IMR-90 (cell line): ENCODE measurements around the gene MARCO. TPM values are rescaled to one million over a fixed set of nuclear protein-coding genes. Genes with fewer than 3 reads are reported as not detected.

Experiments
- ATAC-seq: fragments of 200-7000 bp; cut with Tn5 transposase; 2 replicates; pipeline ENCODE4 v1.9.1; 2020; ENCODE audit warnings: low read depth, mild to moderate bottlenecking, moderate library complexity
- BruUV-seq: library from RNA; stranded (reverse); fragments of 400-500 nt; replicated peaks from 2 replicates; lab custom pipeline; 2021; lab: Mats Ljungman, UMichigan
- CTCF ChIA-PET: fragments of 300-600 bp; formaldehyde crosslinking; extraction: SDS; loops from one replicate; lab custom pipeline; 2021; ENCODE audit warnings: antibody characterized with exemption; lab: Yijun Ruan, JAX
- POLR2A ChIA-PET: fragments of 300-600 bp; sonication (Branson Sonifier 250); formaldehyde crosslinking; loops from one replicate; lab custom pipeline; 2022; ENCODE audit warnings: antibody characterized with exemption; ENCODE audit not compliant: unreplicated experiment; lab: Charles Lee
- DNase-seq: peaks from one replicate; pipeline ENCODE4 v3.0.0; 2013
- H2AFZ ChIP-seq: replicated peaks from 2 replicates; pipeline ENCODE3; 2013; ENCODE audit warnings: low read length, mild to moderate bottlenecking; ENCODE audit not compliant: poor library complexity
- H2AK5ac ChIP-seq: 2 replicates; pipeline ENCODE4 v1.6.1; 2013; ENCODE audit warnings: low read depth, low read length, inconsistent platforms
- H2AK9ac ChIP-seq: replicated peaks from 2 replicates; pipeline ENCODE3; 2013; ENCODE audit warnings: mild to moderate bottlenecking, low read depth, low read length, moderate library complexity; ENCODE audit not compliant: poor library complexity
- H2BK120ac ChIP-seq: 2 replicates; pipeline ENCODE4 v1.6.1; 2013; ENCODE audit warnings: low read depth, low read length, inconsistent platforms
- H2BK15ac ChIP-seq: 3 replicates; pipeline ENCODE4 v1.6.1; 2013; ENCODE audit warnings: low read depth, low read length, inconsistent platforms
- H2BK20ac ChIP-seq: 2 replicates; pipeline ENCODE4 v1.6.1; 2013; ENCODE audit warnings: low read depth, mild to moderate bottlenecking, inconsistent platforms, low read length, moderate library complexity
- H2BK5ac ChIP-seq: 2 replicates; pipeline ENCODE4 v1.6.1; 2013; ENCODE audit warnings: mild to moderate bottlenecking, low read depth, low read length, inconsistent platforms; ENCODE audit not compliant: poor library complexity, severe bottlenecking
- H3K14ac ChIP-seq: replicated peaks from 2 replicates; pipeline ENCODE4 v1.6.1; 2013; ENCODE audit warnings: low read depth, low read length, inconsistent platforms
- H3K18ac ChIP-seq: 2 replicates; pipeline ENCODE4 v1.6.1; 2013; ENCODE audit warnings: low read depth, low read length, control low read depth
- H3K23ac ChIP-seq: 2 replicates; pipeline ENCODE4 v1.6.1; 2013; ENCODE audit warnings: low read depth, low read length, inconsistent platforms
- H3K27ac ChIP-seq: 2 replicates; pipeline ENCODE4 v1.5.1; 2013; ENCODE audit warnings: mild to moderate bottlenecking, control low read depth, low read length; ENCODE audit not compliant: insufficient read depth
- H3K27me3 ChIP-seq: 2 replicates; pipeline ENCODE4 v1.6.1; 2013; ENCODE audit warnings: low read length; ENCODE audit not compliant: control insufficient read depth, insufficient read depth
- H3K36me3 ChIP-seq: 2 replicates; pipeline ENCODE4 v1.6.1; 2013; ENCODE audit warnings: low read length, mixed read lengths; ENCODE audit not compliant: control insufficient read depth, insufficient read depth
- H3K4ac ChIP-seq: 2 replicates; pipeline ENCODE4 v1.6.1; 2013; ENCODE audit warnings: low read depth, low read length, inconsistent platforms
- H3K4me1 ChIP-seq: 2 replicates; pipeline ENCODE4 v1.6.1; 2013; ENCODE audit warnings: low read length, mixed read lengths; ENCODE audit not compliant: control insufficient read depth, insufficient read depth
- H3K4me2 ChIP-seq: 2 replicates; pipeline ENCODE4 v1.6.1; 2013; ENCODE audit warnings: low read depth, mild to moderate bottlenecking, control low read depth, low read length, moderate library complexity
- H3K4me3 ChIP-seq: 2 replicates; pipeline ENCODE4 v1.5.1; 2013; ENCODE audit warnings: low read depth, mild to moderate bottlenecking, control low read depth, low read length, moderate library complexity; ENCODE audit not compliant: insufficient read depth
- H3K56ac ChIP-seq: 2 replicates; pipeline ENCODE4 v1.6.1; 2013; ENCODE audit warnings: low read length, inconsistent platforms; ENCODE audit not compliant: insufficient read depth; ENCODE audit errors: extremely low read depth
- H3K79me1 ChIP-seq, 2 experiments: 2 replicates each; pipeline ENCODE4 v1.6.1; 2013; ENCODE audit warnings: low read length in 2 of 2, inconsistent platforms in 1 of 2, low read depth in 1 of 2
- H3K9ac ChIP-seq: 2 replicates; pipeline ENCODE4 v1.6.1; 2013; ENCODE audit warnings: low read depth, low read length, control low read depth
- H3K9me1 ChIP-seq: 2 replicates; pipeline ENCODE4 v1.6.1; 2013; ENCODE audit warnings: low read length, inconsistent platforms; ENCODE audit not compliant: insufficient read depth
- H3K9me3 ChIP-seq: 2 replicates; pipeline ENCODE4 v1.6.1; 2013; ENCODE audit warnings: low read length; ENCODE audit not compliant: control insufficient read depth, insufficient read depth
- H4K20me1 ChIP-seq: 2 replicates; pipeline ENCODE4 v1.6.1; 2013; ENCODE audit warnings: low read length, inconsistent platforms; ENCODE audit not compliant: insufficient read depth
- H4K5ac ChIP-seq: 2 replicates; pipeline ENCODE4 v1.6.1; 2013; ENCODE audit warnings: mild to moderate bottlenecking, low read depth, low read length, control low read depth
- H4K8ac ChIP-seq, 2 experiments: 2 replicates each; pipeline ENCODE4 v1.6.1; 2013; ENCODE audit warnings: low read depth in 2 of 2, low read length in 2 of 2, control low read depth in 1 of 2, inconsistent platforms in 1 of 2
- H4K91ac ChIP-seq: 2 replicates; pipeline ENCODE4 v1.6.1; 2013; ENCODE audit warnings: low read depth, low read length, inconsistent platforms; ENCODE audit not compliant: insufficient read depth
- BHLHE40 ChIP-seq: fragments of 150-350 bp; IDR thresholded peaks from 2 replicates; pipeline ENCODE4 v1.6.1; 2016; ENCODE audit warnings: mild to moderate bottlenecking, low read depth, low read length
- CEBPB ChIP-seq: IDR thresholded peaks from 2 replicates; pipeline ENCODE4 v1.6.1; 2012; ENCODE audit warnings: low read depth, low read length, improper control_type of control experiment
- CHD1 ChIP-seq: IDR thresholded peaks from 2 replicates; pipeline ENCODE4 v1.6.1; 2012; ENCODE audit warnings: low read depth, low read length, improper control_type of control experiment
- CTCF ChIP-seq: conservative IDR thresholded peaks from 2 replicates; pipeline ENCODE4 v1.5.1; 2012; ENCODE audit warnings: mild to moderate bottlenecking, low read depth, low read length, improper control_type of control experiment
- ELK1 ChIP-seq: fragments of 150-350 bp; IDR thresholded peaks from 2 replicates; pipeline ENCODE4 v1.6.1; 2016; ENCODE audit warnings: low read depth, mild to moderate bottlenecking, low read length, moderate library complexity, borderline replicate concordance
- FOS ChIP-seq: fragments of 150-350 bp; IDR thresholded peaks from 2 replicates; pipeline ENCODE4 v1.6.1; 2016; ENCODE audit warnings: low read depth, low read length
- MAFK ChIP-seq: IDR thresholded peaks from 2 replicates; pipeline ENCODE4 v1.6.1; 2012; ENCODE audit warnings: low read depth, low read length, improper control_type of control experiment
- MAZ ChIP-seq: IDR thresholded peaks from 2 replicates; pipeline ENCODE4 v1.6.1; 2012; ENCODE audit warnings: low read depth, mild to moderate bottlenecking, low read length, improper control_type of control experiment, moderate library complexity, borderline replicate concordance
- MXI1 ChIP-seq: IDR thresholded peaks from 2 replicates; pipeline ENCODE4 v1.6.1; 2012; ENCODE audit warnings: low read depth, mild to moderate bottlenecking, low read length, moderate library complexity, borderline replicate concordance
- NFE2L2 ChIP-seq: fragments of 150-350 bp; IDR thresholded peaks from 2 replicates; pipeline ENCODE4 v1.6.1; 2016; ENCODE audit warnings: low read depth, mild to moderate bottlenecking, low read length
- POLR2A ChIP-seq: IDR thresholded peaks from 2 replicates; pipeline ENCODE4 v1.6.1; 2012; ENCODE audit warnings: mild to moderate bottlenecking, low read depth, low read length
- RAD21 ChIP-seq: IDR thresholded peaks from 2 replicates; pipeline ENCODE4 v1.6.1; 2012; ENCODE audit warnings: low read length, improper control_type of control experiment
- RCOR1 ChIP-seq: IDR thresholded peaks from 2 replicates; pipeline ENCODE4 v1.6.1; 2012; ENCODE audit warnings: mild to moderate bottlenecking, low read length, improper control_type of control experiment; ENCODE audit not compliant: insufficient replicate concordance
- RFX5 ChIP-seq: IDR thresholded peaks from 2 replicates; pipeline ENCODE4 v1.8.0; 2012; ENCODE audit warnings: low read depth, mild to moderate bottlenecking, low read length, moderate library complexity
- SMC3 ChIP-seq: fragments of 150-350 bp; IDR thresholded peaks from 2 replicates; pipeline ENCODE4 v1.6.1; 2016; ENCODE audit warnings: low read depth, mild to moderate bottlenecking, antibody characterized with exemption, low read length, moderate library complexity
- USF2 ChIP-seq: fragments of 150-350 bp; IDR thresholded peaks from 2 replicates; pipeline ENCODE4 v1.6.1; 2017; ENCODE audit warnings: mild to moderate bottlenecking, antibody characterized with exemption, low read length, low read depth
- dilution Hi-C: fragments of 300-500 bp; cut with HindIII; formaldehyde crosslinking; loops from one replicate; pipeline ENCODE4 v1.14.3; 2018; ENCODE audit warnings: low sequenced_read_pairs; ENCODE audit not compliant: unreplicated experiment
- in situ Hi-C: fragments of 300-500 bp; cut with MboI; formaldehyde crosslinking; loops from 3 replicates; pipeline ENCODE4 v1.14.3; 2019; ENCODE audit warnings: low sequenced_read_pairs, inconsistent platforms, mixed read lengths
- intact Hi-C: fragments of 100-400 bp; cut with micrococcal nuclease; formaldehyde crosslinking; loops from 2 replicates; pipeline ENCODE4 v1.10.0; 2022
- polyA plus RNA-seq, 3 experiments: library from polyadenylated mRNA; depleted of rRNA; stranded (reverse); fragments of >200 nt; gene quantifications; 2 replicates each; pipeline ENCODE4 v1.2.3, GENCODE V29; 2012; ENCODE audit warnings: low replicate concordance in 1 of 3
- total RNA-seq: library from RNA; depleted of rRNA; stranded (reverse); fragments of >200 nt; gene quantifications from 2 replicates; pipeline ENCODE4 v1.2.3, GENCODE V29; 2012

The MARCO gene
- total and polyA plus RNA-seq, 2 of the 4 experiments (the other 2 are of a cell fraction) = not detected

GRCh38 chr2:119019521-119019920 is 77.5 kb downstream of the MARCO start:
- no peak for TF ChIP-seq BHLHE40
- TF ChIP-seq CEBPB = no peak
- TF ChIP-seq FOS = no peak
- TF ChIP-seq RFX5 = no peak
- TF ChIP-seq RAD21 = no peak
- TF ChIP-seq CHD1 = no peak
- no peak for TF ChIP-seq MAFK
- TF ChIP-seq USF2 = no peak
- TF ChIP-seq NFE2L2 = no peak
- no peak for TF ChIP-seq MXI1
- TF ChIP-seq SMC3 = no peak
- TF ChIP-seq RCOR1 = no peak
- no peak for TF ChIP-seq CTCF
- no peak for TF ChIP-seq POLR2A
- no peak for TF ChIP-seq MAZ
- TF ChIP-seq ELK1 = no peak
- H3K9me3 ChIP-seq = no peaks in the 10 kb centered on the region
- H2AK9ac ChIP-seq = no peak overlapping the region
- DNase-seq = no peak
- H3K9me1 ChIP-seq = no peaks in the 10 kb centered on the region
- CTCF ChIA-PET = no interaction called here
- intact Hi-C loops = no loop called here
- no peak overlapping the region for H2AFZ ChIP-seq
- H3K27me3 ChIP-seq = peaks cover 7% of the 10 kb centered on the region
- H3K79me1 ChIP-seq = no peaks in the 10 kb centered on the region
- in situ Hi-C loops = no loop called here
- no peak overlapping the region for H3K56ac ChIP-seq
- no peaks in the 10 kb centered on the region for H3K4me1 ChIP-seq
- no peak overlapping the region for H3K4ac ChIP-seq
- H3K23ac ChIP-seq = no peak overlapping the region
- BruUV-seq = no TSS peak
- dilution Hi-C loops = no loop called here
- H3K4me2 ChIP-seq = no peak overlapping the region
- no peak overlapping the region for H3K14ac ChIP-seq
- no peak overlapping the region for H3K9ac ChIP-seq
- H4K5ac ChIP-seq = no peak overlapping the region
- H4K8ac ChIP-seq = no peak overlapping the region
- H3K36me3 ChIP-seq = no peaks in the 10 kb centered on the region
- ATAC-seq = no peak
- H3K27ac ChIP-seq = no peak overlapping the region
- no peak overlapping the region for H2BK15ac ChIP-seq
- H2BK5ac ChIP-seq = no peak overlapping the region
- H2BK120ac ChIP-seq = no peak overlapping the region
- H2BK20ac ChIP-seq = no peak overlapping the region
- H3K18ac ChIP-seq = no peak overlapping the region
- no peak overlapping the region for H2AK5ac ChIP-seq
- H4K91ac ChIP-seq = no peak overlapping the region
- no peak overlapping the region for H3K4me3 ChIP-seq
- POLR2A ChIA-PET = no interaction called here
- H4K20me1 ChIP-seq = no peaks in the 10 kb centered on the region
